VCaP (cell line): ENCODE measurements around the gene STK17B.

Source experiments
- H3K27ac ChIP-seq: fragments of 450-650 bp; 2 replicates; pipeline ENCODE4 v1.5.1; 2017
- TF ChIP-seq, protein P1 (sequence below): fragments of 450-650 bp; conservative IDR thresholded peaks from 2 replicates; pipeline ENCODE4 v1.5.1; 2017; ENCODE audit warnings: mild to moderate bottlenecking, moderate library complexity

The STK17B gene

DNA sequence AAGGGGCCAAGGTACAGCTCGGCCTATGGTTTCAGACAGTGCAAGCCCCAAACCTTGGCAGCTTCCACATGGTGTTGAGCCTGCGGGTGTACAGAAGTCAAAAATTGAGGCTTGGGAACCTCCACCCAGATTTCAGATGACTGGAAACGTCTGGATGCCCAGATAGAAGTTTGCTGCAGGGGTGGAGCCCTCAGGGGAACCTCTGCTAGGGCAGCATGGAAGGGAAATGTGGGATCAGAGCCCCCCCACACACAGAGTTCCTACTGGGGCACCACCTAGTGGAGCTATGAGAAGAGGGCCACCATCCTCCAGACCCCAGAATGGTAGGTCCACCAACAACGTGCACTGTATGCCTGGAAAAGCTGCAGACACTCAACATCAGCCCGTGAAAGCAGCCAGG lies 87.8 kb downstream of the STK17B start:
- H3K27ac ChIP-seq: no peak overlapping the region
- TF ChIP-seq, protein P1, sequence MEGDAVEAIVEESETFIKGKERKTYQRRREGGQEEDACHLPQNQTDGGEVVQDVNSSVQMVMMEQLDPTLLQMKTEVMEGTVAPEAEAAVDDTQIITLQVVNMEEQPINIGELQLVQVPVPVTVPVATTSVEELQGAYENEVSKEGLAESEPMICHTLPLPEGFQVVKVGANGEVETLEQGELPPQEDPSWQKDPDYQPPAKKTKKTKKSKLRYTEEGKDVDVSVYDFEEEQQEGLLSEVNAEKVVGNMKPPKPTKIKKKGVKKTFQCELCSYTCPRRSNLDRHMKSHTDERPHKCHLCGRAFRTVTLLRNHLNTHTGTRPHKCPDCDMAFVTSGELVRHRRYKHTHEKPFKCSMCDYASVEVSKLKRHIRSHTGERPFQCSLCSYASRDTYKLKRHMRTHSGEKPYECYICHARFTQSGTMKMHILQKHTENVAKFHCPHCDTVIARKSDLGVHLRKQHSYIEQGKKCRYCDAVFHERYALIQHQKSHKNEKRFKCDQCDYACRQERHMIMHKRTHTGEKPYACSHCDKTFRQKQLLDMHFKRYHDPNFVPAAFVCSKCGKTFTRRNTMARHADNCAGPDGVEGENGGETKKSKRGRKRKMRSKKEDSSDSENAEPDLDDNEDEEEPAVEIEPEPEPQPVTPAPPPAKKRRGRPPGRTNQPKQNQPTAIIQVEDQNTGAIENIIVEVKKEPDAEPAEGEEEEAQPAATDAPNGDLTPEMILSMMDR: no peak
